GM10847 (cell line): ENCODE measurements around the gene ANXA8.

Experiments used
- POLR2A ChIP-seq: IDR thresholded peaks from 2 replicates; pipeline ENCODE4 v1.6.1; 2011; ENCODE audit not compliant: insufficient read length; ENCODE audit errors: extremely low read depth

Gene ANXA8

DNA sequence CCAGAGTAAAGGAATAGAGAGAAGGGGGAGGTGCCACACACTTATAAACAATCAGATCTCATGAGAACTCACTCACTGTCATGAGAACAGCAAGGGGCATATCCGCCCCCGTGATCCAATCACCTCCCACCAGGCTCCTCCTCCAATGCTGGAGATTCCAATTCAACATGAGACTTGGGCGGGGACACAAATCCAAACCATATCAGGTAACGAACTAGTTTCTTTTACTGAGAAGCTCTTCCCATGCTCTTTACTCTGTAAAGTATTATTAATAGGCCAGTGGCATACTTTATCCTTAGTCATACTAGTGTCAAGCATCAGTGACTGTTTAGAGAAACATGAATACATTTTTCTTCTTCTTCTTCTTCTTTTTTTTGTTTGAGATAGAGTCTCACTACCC lies 60.4 kb downstream of the ANXA8 start:
- no peak for TF ChIP-seq POLR2A

DNA sequence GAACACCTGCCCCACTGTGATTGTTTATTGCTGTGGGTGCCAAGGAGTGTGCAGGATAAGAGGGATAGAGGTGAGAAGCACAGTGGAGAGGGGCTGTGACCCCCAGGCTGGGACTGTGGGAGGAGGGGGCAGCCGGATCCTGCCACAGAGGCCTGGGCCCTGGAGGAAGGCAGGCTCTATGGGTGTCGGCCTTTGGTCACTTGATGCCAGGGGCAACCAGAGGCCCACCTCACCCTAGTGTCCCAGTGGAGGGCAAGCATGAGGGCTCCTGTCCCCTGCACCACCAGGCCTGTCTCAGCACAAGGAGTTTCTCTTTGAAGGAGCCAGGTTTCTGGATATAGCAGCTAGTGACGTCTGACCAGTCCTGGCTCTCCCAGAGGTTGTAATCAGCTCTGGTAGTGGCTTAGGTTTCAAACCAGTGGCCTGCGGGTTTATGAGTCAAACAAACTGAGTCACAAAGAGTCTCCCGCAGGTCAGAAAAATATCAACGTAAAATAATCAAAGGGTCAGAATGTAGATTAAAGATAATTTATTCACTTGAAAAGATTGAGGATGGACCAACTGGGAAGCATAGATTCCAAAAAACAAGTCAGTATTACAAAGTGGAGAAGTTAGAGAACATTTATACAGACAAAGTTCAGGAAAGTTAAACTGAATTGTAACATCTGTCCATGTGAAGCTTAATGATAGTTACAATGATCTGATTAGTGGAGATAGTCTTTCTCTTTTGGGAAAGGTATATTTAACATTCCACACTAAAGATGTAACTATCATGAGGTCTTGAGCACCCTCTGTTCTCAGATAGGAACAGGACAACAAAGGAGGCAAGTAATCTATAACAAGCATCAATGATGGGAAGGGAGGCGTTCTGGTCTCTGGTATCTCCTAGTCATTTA lies 62.6 kb downstream of the ANXA8 start:
- TF ChIP-seq POLR2A: no peak

DNA sequence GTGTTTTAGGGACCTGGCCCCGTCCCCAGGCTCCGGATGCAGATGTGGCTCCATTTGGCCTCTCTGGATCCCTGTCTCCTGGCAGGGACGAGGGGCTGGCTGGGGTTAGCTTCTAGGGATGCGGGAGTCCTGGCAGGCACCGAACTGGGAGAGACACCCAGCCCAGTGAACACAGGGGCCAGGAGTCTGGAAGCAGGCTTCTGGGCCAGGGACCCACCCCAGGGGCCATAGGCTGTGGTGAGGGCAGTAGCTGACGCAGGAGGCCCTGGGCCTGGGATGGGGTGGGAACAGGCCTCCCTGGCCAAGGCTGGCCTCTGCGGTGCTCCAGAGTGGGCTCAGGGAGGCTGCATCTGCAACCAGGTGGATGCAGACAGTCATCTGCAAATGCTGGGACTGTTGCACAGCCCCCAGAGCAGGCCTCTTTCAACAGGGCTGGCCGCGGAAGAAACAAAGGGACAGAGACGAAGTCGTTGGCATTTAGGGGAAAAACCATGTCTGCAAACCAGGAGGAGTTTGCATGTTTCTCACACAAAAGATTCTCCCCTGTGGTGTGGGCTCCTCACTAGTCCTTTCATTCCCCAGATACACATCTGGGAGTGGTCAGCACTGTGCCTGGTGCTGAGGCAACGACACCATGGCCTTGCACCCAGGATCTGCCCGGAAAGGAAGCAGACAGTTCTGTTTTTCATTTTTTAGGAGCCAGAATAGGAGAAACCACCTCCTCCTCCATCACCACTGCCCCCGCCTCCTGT lies 63.4 kb downstream of the ANXA8 start:
- TF ChIP-seq POLR2A: no peak

DNA sequence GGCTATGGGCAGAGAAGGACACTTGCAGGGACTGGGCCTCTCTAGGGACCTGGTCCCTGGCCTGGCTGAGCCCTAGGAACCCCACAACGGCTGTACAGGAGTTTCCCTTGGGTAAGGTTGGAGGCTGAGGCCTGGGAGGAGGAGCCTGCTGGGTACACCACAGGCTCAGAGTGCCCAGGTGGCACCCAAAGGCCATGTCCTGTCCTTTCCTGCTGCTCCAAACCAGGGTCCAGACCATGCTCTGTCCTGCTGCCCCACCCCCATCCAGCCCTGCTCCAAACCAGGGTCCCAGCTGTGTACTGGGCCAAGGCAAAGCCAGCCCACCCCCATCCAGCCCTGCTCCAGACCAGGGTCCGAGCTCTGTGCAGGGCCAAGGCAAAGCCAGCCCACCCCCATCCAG lies 64.5 kb downstream of the ANXA8 start:
- TF ChIP-seq POLR2A: no peak

DNA sequence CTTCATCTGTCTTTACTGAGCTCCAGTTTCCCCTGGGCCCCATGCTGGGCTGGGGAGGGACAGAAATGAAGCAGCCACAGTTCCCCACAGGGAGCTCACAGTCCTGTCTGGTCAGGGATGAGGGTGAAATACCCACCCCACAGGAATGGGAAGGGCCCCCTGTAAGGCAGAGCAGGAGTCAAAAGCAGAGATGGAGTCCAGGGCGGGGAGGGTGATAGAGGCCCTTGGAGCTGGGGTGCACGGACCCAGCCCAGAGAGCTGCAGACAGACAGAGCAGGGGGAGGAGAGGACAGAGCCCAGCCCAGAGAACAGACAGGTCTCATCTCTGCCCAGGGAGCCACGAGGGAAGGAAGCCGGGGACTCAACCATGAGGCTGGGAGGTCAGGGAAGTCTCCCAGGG lies 64.9 kb downstream of the ANXA8 start:
- TF ChIP-seq POLR2A: no peak

- no peak for TF ChIP-seq POLR2A
These were observed 65.6 kb downstream of the ANXA8 start for GRCh38 chr10:47418321-47418720.
